ENCODE measurements around the gene GPATCH1. TPM values are rescaled to one million over a fixed set of nuclear protein-coding genes. Genes with fewer than 3 reads are reported as not detected.

The GPATCH1 gene
- total and polyA plus RNA-seq, 2 of the 4 experiments (the other 2 are of a cell fraction) = 5.1 to 7.5 TPM

GRCh38 chr19:33167438-33167837 lies 86.5 kb downstream of the GPATCH1 start:
- H3K79me1 ChIP-seq (ENCODE audit: low read depth in 1 of 2, low read length in 2 of 2) = peaks cover 0 to under 1% of the 10 kb centered on the region in 2 experiments; a peak in 1 of 4 replicates
- WGBS, 2 experiments (ENCODE audit: extremely low coverage in 2 of 2, insufficient read length in 1 of 2) = no CpG with 5 or more reads among the region's 1 CpG
- ATAC-seq (ENCODE audit: low read depth) (no peak), DNase-seq (no peak)
- no TSS peak for BruUV-seq (replicated peaks)
- intact Hi-C loops (cut with micrococcal nuclease) = no loop called here
- TF ChIP-seq NFE2L2 (IDR thresholded peaks at IDR 0.05; ENCODE audit: low read depth, low read length) (no peak), ELK1 (IDR thresholded peaks at IDR 0.05; ENCODE audit: borderline replicate concordance, low read depth, low read length) (no peak), CEBPB (IDR thresholded peaks at IDR 0.05; ENCODE audit: low read depth, low read length) (no peak), CHD1 (IDR thresholded peaks at IDR 0.05; ENCODE audit: low read depth, low read length) (no peak)
- H3K18ac ChIP-seq (ENCODE audit: low read depth, low read length) = no peak overlapping the region
- no peak overlapping the region for H3K4me2 ChIP-seq (ENCODE audit: low read depth, low read length)
- H3K9ac ChIP-seq (ENCODE audit: low read depth, low read length) = no peak overlapping the region
- H2BK20ac ChIP-seq (ENCODE audit: low read depth, low read length) = no peak overlapping the region
- no peaks in the 10 kb centered on the region; the same call in 1 of the 2 replicates for H3K4me1 ChIP-seq (ENCODE audit: control insufficient read depth, insufficient read depth, low read length)
- peaks cover 3% of the 10 kb centered on the region; the same call in 1 of the 2 replicates for H4K20me1 ChIP-seq (ENCODE audit: insufficient read depth, low read length)
- no peak overlapping the region for H3K27ac ChIP-seq (ENCODE audit: insufficient read depth, low read length)
- no peak overlapping the region for H3K14ac ChIP-seq (replicated peaks; ENCODE audit: low read depth, low read length)
- no peak overlapping the region for H3K23ac ChIP-seq (ENCODE audit: low read depth, low read length)
- no peak overlapping the region for H4K5ac ChIP-seq (ENCODE audit: low read depth, low read length)
- no peaks in the 10 kb centered on the region for H3K9me3 ChIP-seq (ENCODE audit: control insufficient read depth, insufficient read depth, low read length)
- no peak overlapping the region for H2BK120ac ChIP-seq (ENCODE audit: low read depth, low read length)
- H3K9me1 ChIP-seq (ENCODE audit: insufficient read depth, low read length) = no peaks in the 10 kb centered on the region
- H2AK5ac ChIP-seq (ENCODE audit: low read depth, low read length) = no peak overlapping the region
- no peaks in the 10 kb centered on the region for H3K36me3 ChIP-seq (ENCODE audit: control insufficient read depth, insufficient read depth, low read length)
- in situ Hi-C loops (cut with MboI; ENCODE audit: low sequenced_read_pairs) = no loop called here
- H2AFZ ChIP-seq (replicated peaks; ENCODE audit: low read length, poor library complexity) = no peak overlapping the region
- H3K4me3 ChIP-seq (ENCODE audit: insufficient read depth, low read depth, low read length) = no peak overlapping the region
- H3K27me3 ChIP-seq (ENCODE audit: control insufficient read depth, insufficient read depth, low read length) = no peaks in the 10 kb centered on the region
- H3K56ac ChIP-seq (ENCODE audit: extremely low read depth, insufficient read depth, low read length) = no peak overlapping the region
- dilution Hi-C loops (cut with HindIII; ENCODE audit: low sequenced_read_pairs, unreplicated experiment) = no loop called here
- no peak overlapping the region for H3K4ac ChIP-seq (ENCODE audit: low read depth, low read length)
- ChIA-PET CTCF (interaction anchor here (1.1 kb wide), 1 partner anchor 42 kb away, joined by 3 read pairs; no protein-coding TSS in a partner anchor), POLR2A (ENCODE audit: unreplicated experiment) (no interaction called here)
- H2BK5ac ChIP-seq (ENCODE audit: low read depth, low read length, poor library complexity, severe bottlenecking) = no peak overlapping the region
- no peak overlapping the region for H4K8ac ChIP-seq (ENCODE audit: low read depth in 2 of 2, low read length in 2 of 2)
- H2AK9ac ChIP-seq (replicated peaks; ENCODE audit: low read depth, low read length, poor library complexity) = no peak overlapping the region
- H4K91ac ChIP-seq (ENCODE audit: insufficient read depth, low read depth, low read length) = no peak overlapping the region
- H2BK15ac ChIP-seq (ENCODE audit: low read depth, low read length) = no peak overlapping the region

Data from IMR-90 (cell line).